ENCODE results near the gene IFT20. TPM values are rescaled to one million over a fixed set of nuclear protein-coding genes. Genes with fewer than 3 reads are reported as not detected.

Gene IFT20
- total and polyA plus RNA-seq, 10 of the 15 experiments (the other 5 are each of a cell fraction or from before 2014, with no cell fraction given): 9.4 to 38.2 (median 19.1) TPM

DNA sequence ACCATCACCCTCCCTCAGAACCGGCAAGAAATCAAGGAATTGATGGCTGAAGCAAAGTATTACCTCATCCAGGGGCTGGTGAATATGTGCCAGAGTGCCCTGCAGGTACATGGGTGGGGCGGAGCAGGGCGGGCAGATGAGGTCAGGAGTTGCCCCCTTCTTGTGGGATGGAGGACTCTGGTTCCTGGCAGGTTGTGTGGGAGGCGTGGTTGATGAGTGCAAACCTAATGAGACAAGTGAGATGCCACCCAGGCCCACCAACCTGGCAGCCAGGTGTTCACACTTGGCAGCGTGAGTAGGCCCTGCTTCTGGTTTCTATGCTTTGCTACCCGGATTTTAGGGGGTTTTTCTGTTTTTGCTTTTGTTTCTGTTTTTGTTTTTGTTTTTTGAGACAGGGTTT lies 5.1 kb upstream of the IFT20 start:
- no peak overlapping the region for H3K4me2 ChIP-seq (ENCODE audit: control insufficient read depth, insufficient read depth)
- no peak overlapping the region for H2AFZ ChIP-seq (ENCODE audit: control insufficient read depth, low read depth, low read length)
- intact Hi-C loops (cut with micrococcal nuclease; ENCODE audit: unreplicated experiment): no loop called here
- RAD21 ChIA-PET (ENCODE audit: unreplicated experiment): no interaction called here
- peaks cover 6 to 17% of the 10 kb centered on the region in 2 experiments; a peak in 3 of 4 replicates for H3K36me3 ChIP-seq (ENCODE audit: control insufficient read depth in 2 of 2, insufficient read depth in 2 of 2, low read length in 1 of 2)
- no peaks in the 10 kb centered on the region for H4K20me1 ChIP-seq (ENCODE audit: control insufficient read depth, insufficient read depth)
- WGBS (ENCODE audit: insufficient coverage, insufficient replicate concordance, low lambda C conversion rate, missing lambda C conversion rate): 74% methylated on average over 6 of the region's 6 CpGs
- BruUV-seq (replicated peaks): no TSS peak
- SMC1A ChIA-PET (ENCODE audit: uncharacterized antibody, unreplicated experiment): no interaction called here
- no peaks in the 10 kb centered on the region for H3K9me3 ChIP-seq (replicated peaks; ENCODE audit: control insufficient read depth, insufficient read depth, low read length)
- no peak for ATAC-seq
- H3K79me2 ChIP-seq (ENCODE audit: control insufficient read depth, insufficient read depth, low read length): peaks cover 9% of the 10 kb centered on the region
- H3K27me3 ChIP-seq (replicated peaks in 1 of 2; ENCODE audit: control insufficient read depth in 2 of 2, insufficient read depth in 2 of 2, low read length in 1 of 2): no peaks in the 10 kb centered on the region
- H3K9ac ChIP-seq (ENCODE audit: control insufficient read depth, insufficient read depth, low read length): no peak overlapping the region
- POLR2A ChIA-PET: no interaction called here
- no peak overlapping the region for H3K4me3 ChIP-seq
- in situ Hi-C loops (cut with MboI): loop anchor here (5.0 kb wide), 1 partner anchor 48 kb away; no protein-coding TSS in a partner anchor
- no peak for DNase-seq (ENCODE audit: low read depth, low spot score)
- FAIRE-seq: no peak
- CTCF ChIA-PET: interaction anchor here (1.4 kb wide), 1 partner anchor 76 kb away, joined by 3 read pairs; no protein-coding TSS in a partner anchor
- H3K27ac ChIP-seq (ENCODE audit: control insufficient read depth, insufficient read depth): no peak overlapping the region
- H3K4me1 ChIP-seq (ENCODE audit: control insufficient read depth, insufficient read depth, low read length): peaks cover 3% of the 10 kb centered on the region; the same call in 1 of the 2 replicates
- no peak for TF ChIP-seq ZNF217 (IDR thresholded peaks at IDR 0.05)
- TF ChIP-seq, protein P1, sequence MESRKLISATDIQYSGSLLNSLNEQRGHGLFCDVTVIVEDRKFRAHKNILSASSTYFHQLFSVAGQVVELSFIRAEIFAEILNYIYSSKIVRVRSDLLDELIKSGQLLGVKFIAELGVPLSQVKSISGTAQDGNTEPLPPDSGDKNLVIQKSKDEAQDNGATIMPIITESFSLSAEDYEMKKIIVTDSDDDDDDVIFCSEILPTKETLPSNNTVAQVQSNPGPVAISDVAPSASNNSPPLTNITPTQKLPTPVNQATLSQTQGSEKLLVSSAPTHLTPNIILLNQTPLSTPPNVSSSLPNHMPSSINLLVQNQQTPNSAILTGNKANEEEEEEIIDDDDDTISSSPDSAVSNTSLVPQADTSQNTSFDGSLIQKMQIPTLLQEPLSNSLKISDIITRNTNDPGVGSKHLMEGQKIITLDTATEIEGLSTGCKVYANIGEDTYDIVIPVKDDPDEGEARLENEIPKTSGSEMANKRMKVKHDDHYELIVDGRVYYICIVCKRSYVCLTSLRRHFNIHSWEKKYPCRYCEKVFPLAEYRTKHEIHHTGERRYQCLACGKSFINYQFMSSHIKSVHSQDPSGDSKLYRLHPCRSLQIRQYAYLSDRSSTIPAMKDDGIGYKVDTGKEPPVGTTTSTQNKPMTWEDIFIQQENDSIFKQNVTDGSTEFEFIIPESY (IDR thresholded peaks at IDR 0.05): no peak
- TF ChIP-seq, protein P2, sequence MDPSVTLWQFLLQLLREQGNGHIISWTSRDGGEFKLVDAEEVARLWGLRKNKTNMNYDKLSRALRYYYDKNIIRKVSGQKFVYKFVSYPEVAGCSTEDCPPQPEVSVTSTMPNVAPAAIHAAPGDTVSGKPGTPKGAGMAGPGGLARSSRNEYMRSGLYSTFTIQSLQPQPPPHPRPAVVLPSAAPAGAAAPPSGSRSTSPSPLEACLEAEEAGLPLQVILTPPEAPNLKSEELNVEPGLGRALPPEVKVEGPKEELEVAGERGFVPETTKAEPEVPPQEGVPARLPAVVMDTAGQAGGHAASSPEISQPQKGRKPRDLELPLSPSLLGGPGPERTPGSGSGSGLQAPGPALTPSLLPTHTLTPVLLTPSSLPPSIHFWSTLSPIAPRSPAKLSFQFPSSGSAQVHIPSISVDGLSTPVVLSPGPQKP (IDR thresholded peaks at IDR 0.05; ENCODE audit: low read depth, low read length): no peak

DNA sequence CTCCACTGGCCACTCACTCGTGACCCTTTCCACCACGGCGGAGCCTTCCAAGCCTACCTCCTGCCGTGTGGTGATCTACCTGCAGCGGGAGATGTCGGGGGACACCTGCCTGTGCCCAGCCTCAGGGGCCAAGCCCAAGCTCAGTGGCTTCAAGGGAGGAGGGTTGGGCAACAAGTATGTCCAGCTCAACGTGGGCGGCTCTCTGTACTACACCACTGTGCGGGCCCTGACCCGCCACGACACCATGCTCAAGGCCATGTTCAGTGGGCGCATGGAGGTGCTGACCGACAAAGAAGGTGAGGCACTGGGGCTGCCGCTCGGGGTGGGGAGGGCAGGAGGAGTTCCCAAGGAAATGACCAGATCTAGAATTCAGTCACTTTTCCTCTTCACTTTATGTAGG lies 4.2 kb upstream of the IFT20 start:
- WGBS (ENCODE audit: insufficient coverage, insufficient replicate concordance, low lambda C conversion rate, missing lambda C conversion rate): 79% methylated on average over 14 of the region's 15 CpGs
- peaks cover 6 to 15% of the 10 kb centered on the region in 2 experiments; a peak in 3 of 4 replicates for H3K36me3 ChIP-seq (ENCODE audit: control insufficient read depth in 2 of 2, insufficient read depth in 2 of 2, low read length in 1 of 2)
- H3K79me2 ChIP-seq (ENCODE audit: control insufficient read depth, insufficient read depth, low read length): peaks cover 17% of the 10 kb centered on the region
- POLR2A ChIA-PET: interaction anchor here (0.6 kb wide), 1 partner anchor 558 kb away, joined by 3 read pairs; no protein-coding TSS in a partner anchor
- H3K27ac ChIP-seq (ENCODE audit: control insufficient read depth, insufficient read depth): no peak overlapping the region
- H3K9ac ChIP-seq (ENCODE audit: control insufficient read depth, insufficient read depth, low read length): no peak overlapping the region
- no peak overlapping the region for H3K4me3 ChIP-seq
- intact Hi-C loops (cut with micrococcal nuclease; ENCODE audit: unreplicated experiment) (no loop called here), in situ Hi-C loops (cut with MboI) (loop anchor here (10.0 kb wide), 1 partner anchor 615 kb away; the partner anchor contains the start of gene PHF12)
- CTCF ChIA-PET: interaction anchor here (2.3 kb wide), 1 partner anchor 77 kb away, joined by 8 read pairs; no protein-coding TSS in a partner anchor
- no peak overlapping the region for H2AFZ ChIP-seq (ENCODE audit: control insufficient read depth, low read depth, low read length)
- SMC1A ChIA-PET (ENCODE audit: uncharacterized antibody, unreplicated experiment): no interaction called here
- no TSS peak for BruUV-seq (replicated peaks)
- no peaks in the 10 kb centered on the region for H3K27me3 ChIP-seq (replicated peaks in 1 of 2; ENCODE audit: control insufficient read depth in 2 of 2, insufficient read depth in 2 of 2, low read length in 1 of 2)
- H3K9me3 ChIP-seq (replicated peaks; ENCODE audit: control insufficient read depth, insufficient read depth, low read length): no peaks in the 10 kb centered on the region
- FAIRE-seq (no peak), DNase-seq (ENCODE audit: low read depth, low spot score) (no peak), ATAC-seq (no peak)
- no peak overlapping the region for H3K4me2 ChIP-seq (ENCODE audit: control insufficient read depth, insufficient read depth)
- peaks cover 3% of the 10 kb centered on the region for H3K4me1 ChIP-seq (ENCODE audit: control insufficient read depth, insufficient read depth, low read length)
- RAD21 ChIA-PET (ENCODE audit: unreplicated experiment): no interaction called here
- no peaks in the 10 kb centered on the region for H4K20me1 ChIP-seq (ENCODE audit: control insufficient read depth, insufficient read depth)
- TF ChIP-seq, protein P3, sequence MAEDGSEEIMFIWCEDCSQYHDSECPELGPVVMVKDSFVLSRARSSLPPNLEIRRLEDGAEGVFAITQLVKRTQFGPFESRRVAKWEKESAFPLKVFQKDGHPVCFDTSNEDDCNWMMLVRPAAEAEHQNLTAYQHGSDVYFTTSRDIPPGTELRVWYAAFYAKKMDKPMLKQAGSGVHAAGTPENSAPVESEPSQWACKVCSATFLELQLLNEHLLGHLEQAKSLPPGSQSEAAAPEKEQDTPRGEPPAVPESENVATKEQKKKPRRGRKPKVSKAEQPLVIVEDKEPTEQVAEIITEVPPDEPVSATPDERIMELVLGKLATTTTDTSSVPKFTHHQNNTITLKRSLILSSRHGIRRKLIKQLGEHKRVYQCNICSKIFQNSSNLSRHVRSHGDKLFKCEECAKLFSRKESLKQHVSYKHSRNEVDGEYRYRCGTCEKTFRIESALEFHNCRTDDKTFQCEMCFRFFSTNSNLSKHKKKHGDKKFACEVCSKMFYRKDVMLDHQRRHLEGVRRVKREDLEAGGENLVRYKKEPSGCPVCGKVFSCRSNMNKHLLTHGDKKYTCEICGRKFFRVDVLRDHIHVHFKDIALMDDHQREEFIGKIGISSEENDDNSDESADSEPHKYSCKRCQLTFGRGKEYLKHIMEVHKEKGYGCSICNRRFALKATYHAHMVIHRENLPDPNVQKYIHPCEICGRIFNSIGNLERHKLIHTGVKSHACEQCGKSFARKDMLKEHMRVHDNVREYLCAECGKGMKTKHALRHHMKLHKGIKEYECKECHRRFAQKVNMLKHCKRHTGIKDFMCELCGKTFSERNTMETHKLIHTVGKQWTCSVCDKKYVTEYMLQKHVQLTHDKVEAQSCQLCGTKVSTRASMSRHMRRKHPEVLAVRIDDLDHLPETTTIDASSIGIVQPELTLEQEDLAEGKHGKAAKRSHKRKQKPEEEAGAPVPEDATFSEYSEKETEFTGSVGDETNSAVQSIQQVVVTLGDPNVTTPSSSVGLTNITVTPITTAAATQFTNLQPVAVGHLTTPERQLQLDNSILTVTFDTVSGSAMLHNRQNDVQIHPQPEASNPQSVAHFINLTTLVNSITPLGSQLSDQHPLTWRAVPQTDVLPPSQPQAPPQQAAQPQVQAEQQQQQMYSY (CRISPR knock-in tag; IDR thresholded peaks at IDR 0.05): no peak
- no peak for TF ChIP-seq TBL1XR1 (IDR thresholded peaks at IDR 0.05; ENCODE audit: low read depth, low read length)
- no peak for TF ChIP-seq SUZ12 (IDR thresholded peaks at IDR 0.05; ENCODE audit: unreplicated experiment)
- TF ChIP-seq ZBED1 (IDR thresholded peaks at IDR 0.05; ENCODE audit: borderline replicate concordance): no peak
- TF ChIP-seq CHD2 (IDR thresholded peaks at IDR 0.05; ENCODE audit: borderline replicate concordance, low read depth, low read length): no peak
- no peak for TF ChIP-seq NR2F1 (conservative IDR thresholded peaks at IDR 0.05)
- no peak for TF ChIP-seq KLF5 (IDR thresholded peaks at IDR 0.05; ENCODE audit: partially characterized antibody)
- TF ChIP-seq BHLHE40 (IDR thresholded peaks at IDR 0.05; ENCODE audit: borderline replicate concordance in 1 of 2, low read depth in 2 of 2, low read length in 1 of 2): no peak
